Pancreas (tissue), 10 donors: Measurements from ENCODE around the gene ARRB2. TPM values are rescaled to one million over a fixed set of nuclear protein-coding genes. Genes with fewer than 3 reads are reported as not detected.
"Not testable (repeated sequence)": the region's sequence is repeated elsewhere in the genome, so short reads cannot be mapped to it uniquely, and the experiment has no call there.

ENCODE experiments used
- ATAC-seq, 4 donors: fragments of 200-7000 bp; cut with Tn5 transposase; one replicate each; pipeline versions ENCODE4 v1.8.0 to v1.9.1; 2020; ENCODE audit warnings: mild to moderate bottlenecking in 4 of 4, moderate library complexity in 4 of 4
- DNase-seq, 6 donors: peaks; one replicate each; pipeline ENCODE4 v3.0.0-alpha.2; 2020
- FAIRE-seq: peaks from 2 replicates; lab custom pipeline; 2012; peaks lifted over from hg19 to GRCh38; lab: Jason Lieb, UNC
- H3K27ac ChIP-seq, 4 donors: fragments of 200-600 bp; sonication (generic); 1 replicate in 3 of 4; 2 replicates in 1 of 4; pipeline versions ENCODE4 v1.5.0 to v1.8.0; 2020
- H3K27me3 ChIP-seq, 4 donors: fragments of 200-600 bp; one replicate each; pipeline ENCODE4 v1.8.0; 2021
- H3K36me3 ChIP-seq, 3 donors: fragments of 200-600 bp; sonication (generic) in 1 of 3; one replicate each; pipeline versions ENCODE4 v1.5.0 to v1.8.0; 2020 to 2021
- H3K4me1 ChIP-seq, 3 donors: fragments of 200-600 bp; one replicate each; pipeline ENCODE4 v1.8.0; 2021
- H3K4me3 ChIP-seq, 4 donors: fragments of 200-600 bp; sonication (generic) in 2 of 4; one replicate each; pipeline versions ENCODE4 v1.5.0 to v1.8.0; 2020 to 2021
- H3K9me3 ChIP-seq, 4 donors: fragments of 200-600 bp; one replicate each; pipeline ENCODE4 v1.8.0; 2021
- WGBS, 2 donors: extraction: QIAGEN DNeasy Blood & Tissue Kit; methylation state at CpG; one replicate each; pipeline ENCODE4 v1.1.7; 2013; 5-methylcytosine and 5-hydroxymethylcytosine counted together
- intact Hi-C, 3 donors: fragments of 100-400 bp; cut with DNase I; formaldehyde crosslinking; loops; one replicate each; pipeline versions ENCODE4 v1.11.1 to v1.14.2; 2022
- polyA plus RNA-seq, 2 donors: library from polyadenylated mRNA; stranded (reverse); fragments of 200-250 nt; gene quantifications; one replicate each; pipeline ENCODE4 v1.2.3, GENCODE V29; 2013
- total RNA-seq, 6 donors: library from RNA; stranded (reverse); fragmentation: NEBNext Ultra II Directional in 4 of 6; extraction: Animal tissue kit (Norgen Biotek cat#: 25700) in 4 of 6; gene quantifications; one replicate each; pipeline versions ENCODE4 v1.2.1 to v1.2.4, GENCODE V29; 2021 to 2023
- TF ChIP-seq, protein P1 (sequence below), 4 donors: fragments of 200-600 bp; sonication (generic) in 3 of 4; IDR thresholded peaks; one replicate each; pipeline versions ENCODE4 v1.5.0 to v1.8.0; 2021; ENCODE audit warnings: antibody characterized with exemption in 4 of 4
- donor health status: healthy with polysubstance abuse.
- donor health status: DM: no; HTN: no; CAD: no; lungs with moderate emphysema.
- donor health status: DM: no; HTN: no; CAD: no.
- donor health status: control.
- donor health status: control.
- donor health status: Bipolar disorder and iron deficiency.
- donor health status: DM: yes; HTN: yes; CAD: no.
- donor health status: DM: no; HTN: no; CAD: no.
- donor health status: DM: no; HTN: no; CAD: no.
- donor health status: DM: yes; HTN: yes; CAD: no.

ARRB2 gene
- total and polyA plus RNA-seq, 8 donors, result 11.2 to 49.6 (median 19.5) TPM

DNA sequence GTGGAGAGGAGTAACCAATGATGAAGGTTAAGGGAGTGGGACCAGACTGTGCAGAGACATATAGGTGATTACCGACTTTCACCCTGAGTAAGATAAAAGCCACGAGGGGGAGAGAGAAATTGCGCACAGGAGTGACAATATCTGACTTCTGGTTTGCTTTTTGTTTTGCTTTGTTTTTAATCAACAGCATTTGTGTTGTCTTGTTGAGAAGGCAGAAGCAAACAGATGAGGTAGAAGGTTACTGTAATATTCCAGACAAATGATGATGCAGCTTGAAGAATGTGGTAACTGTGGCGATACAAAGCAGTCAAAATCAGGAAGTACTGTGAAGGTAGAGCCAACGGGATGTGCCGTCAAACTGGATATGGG is 14.0 kb upstream of the ARRB2 start:
- no peak for FAIRE-seq
- Histone ChIP-seq H3K27ac (no peak overlapping the region), H3K9me3 (no peaks in the 10 kb centered on the region), H3K36me3 (no peaks in the 10 kb centered on the region), H3K27me3 (no peaks in the 10 kb centered on the region), H3K4me3 (no peak overlapping the region), H3K4me1 (no peaks in the 10 kb centered on the region)
- ATAC-seq, result no peak
- DNase-seq, result no peak
- TF ChIP-seq, protein P1, sequence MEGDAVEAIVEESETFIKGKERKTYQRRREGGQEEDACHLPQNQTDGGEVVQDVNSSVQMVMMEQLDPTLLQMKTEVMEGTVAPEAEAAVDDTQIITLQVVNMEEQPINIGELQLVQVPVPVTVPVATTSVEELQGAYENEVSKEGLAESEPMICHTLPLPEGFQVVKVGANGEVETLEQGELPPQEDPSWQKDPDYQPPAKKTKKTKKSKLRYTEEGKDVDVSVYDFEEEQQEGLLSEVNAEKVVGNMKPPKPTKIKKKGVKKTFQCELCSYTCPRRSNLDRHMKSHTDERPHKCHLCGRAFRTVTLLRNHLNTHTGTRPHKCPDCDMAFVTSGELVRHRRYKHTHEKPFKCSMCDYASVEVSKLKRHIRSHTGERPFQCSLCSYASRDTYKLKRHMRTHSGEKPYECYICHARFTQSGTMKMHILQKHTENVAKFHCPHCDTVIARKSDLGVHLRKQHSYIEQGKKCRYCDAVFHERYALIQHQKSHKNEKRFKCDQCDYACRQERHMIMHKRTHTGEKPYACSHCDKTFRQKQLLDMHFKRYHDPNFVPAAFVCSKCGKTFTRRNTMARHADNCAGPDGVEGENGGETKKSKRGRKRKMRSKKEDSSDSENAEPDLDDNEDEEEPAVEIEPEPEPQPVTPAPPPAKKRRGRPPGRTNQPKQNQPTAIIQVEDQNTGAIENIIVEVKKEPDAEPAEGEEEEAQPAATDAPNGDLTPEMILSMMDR (IDR thresholded peaks at IDR 0.05), result no peak
- 75 to 78% methylated on average over 6 of the region's 6 CpGs for WGBS, 2 donors
- intact Hi-C loops, result no loop called here

DNA sequence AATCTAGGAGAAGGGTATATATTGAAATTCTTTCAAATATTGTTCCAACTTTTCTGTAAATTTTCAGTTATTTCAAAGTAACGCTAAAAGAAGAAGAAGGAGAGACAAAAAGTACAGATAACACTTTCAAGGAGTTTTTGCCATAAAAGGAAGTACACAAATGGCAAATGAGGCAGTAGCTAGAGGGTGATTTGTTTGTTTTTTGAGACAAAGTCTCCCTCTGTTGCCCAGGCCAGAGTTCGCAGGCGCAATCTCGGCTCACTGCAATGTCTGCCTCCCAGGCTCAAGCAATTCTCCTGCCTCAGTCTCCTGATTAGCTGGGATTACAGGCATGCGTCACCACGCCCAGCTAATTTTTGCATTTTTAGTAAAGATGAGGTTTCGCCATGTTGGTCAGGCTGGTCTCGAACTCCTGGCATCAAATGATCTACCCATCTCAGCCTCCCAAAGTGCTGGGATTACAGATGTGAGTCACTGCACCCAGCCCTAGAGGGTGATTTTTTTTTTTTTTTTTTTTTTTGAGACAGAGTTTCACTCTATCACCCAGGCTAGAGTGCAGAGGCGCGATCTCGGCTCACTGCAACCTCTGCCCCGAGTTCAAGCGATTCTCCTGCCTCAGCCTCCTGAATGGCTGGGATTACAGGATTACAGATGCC is 10.9 kb upstream of the ARRB2 start:
- H3K4me1 ChIP-seq, H3K36me3 ChIP-seq, H3K27me3 ChIP-seq, H3K4me3 ChIP-seq, H3K27ac ChIP-seq, FAIRE-seq, H3K9me3 ChIP-seq, intact Hi-C loops, DNase-seq, ATAC-seq: not testable (repeated sequence)
- WGBS, 2 donors, result 83 to 84% methylated on average over 13 of the region's 13 CpGs

DNA sequence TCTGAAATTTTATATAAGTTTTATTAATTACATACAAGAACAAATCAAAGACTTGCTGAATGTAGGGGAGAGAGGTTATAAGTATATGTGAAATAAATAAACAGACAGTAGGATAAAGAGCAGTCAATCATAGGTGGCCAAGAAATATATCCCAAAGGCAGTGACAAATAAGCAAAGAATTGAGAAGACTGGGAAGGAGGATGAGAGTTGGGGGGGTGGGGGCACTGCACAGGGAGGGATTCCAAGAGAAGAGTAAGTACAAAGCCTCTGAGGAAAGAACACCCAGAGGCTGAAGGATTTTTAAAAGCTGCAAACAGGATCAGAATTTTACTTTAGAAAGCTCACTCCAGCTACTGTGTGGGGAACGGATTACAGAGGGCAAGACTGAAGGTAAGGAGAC is 9.3 kb upstream of the ARRB2 start:
- Histone ChIP-seq H3K27me3 (no peaks in the 10 kb centered on the region), H3K4me1 (peaks cover 0 to 3% (median 0%) of the 10 kb centered on the region in 3 donors), H3K27ac (no peak overlapping the region), H3K9me3 (no peaks in the 10 kb centered on the region), H3K4me3 (no peak overlapping the region), H3K36me3 (no peaks in the 10 kb centered on the region)
- intact Hi-C loops, result no loop called here
- TF ChIP-seq, protein P1 (IDR thresholded peaks at IDR 0.05), result no peak
- no peak for ATAC-seq
- 88 to 90% methylated on average over 1 of the region's 1 CpG for WGBS, 2 donors
- DNase-seq, result no peak
- no peak for FAIRE-seq

DNA sequence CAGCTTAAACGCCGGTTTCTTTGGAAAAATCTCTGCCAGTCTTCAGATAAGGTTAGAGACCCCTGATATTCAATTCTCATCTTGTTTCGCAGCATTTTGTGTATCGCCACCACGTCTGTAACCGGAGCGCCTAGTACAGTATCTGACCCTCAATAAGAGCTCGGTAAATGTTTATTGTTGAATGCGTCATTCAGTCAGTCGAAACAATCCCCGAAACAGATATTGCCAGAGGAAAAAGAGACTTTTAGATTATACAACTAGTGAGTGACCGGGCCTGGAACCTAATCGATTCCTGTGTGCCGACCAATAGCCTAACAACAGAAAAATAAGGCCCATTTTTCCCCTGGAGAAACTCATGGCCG is 7.1 kb upstream of the ARRB2 start:
- Histone ChIP-seq H3K27ac (peak overlapping the region; percentile 49 to 78 (median 62)), H3K27me3 (no peaks in the 10 kb centered on the region), H3K36me3 (no peaks in the 10 kb centered on the region), H3K9me3 (no peaks in the 10 kb centered on the region), H3K4me1 (peaks cover 0 to 3% (median 0%) of the 10 kb centered on the region in 3 donors), H3K4me3 (peak overlapping the region; percentile 70 to 98 (median 95))
- FAIRE-seq (no peak), ATAC-seq (peak in 2 of 4 donors; percentile 2 to 7), DNase-seq (no peak)
- 4 to 5% methylated on average over 15 of the region's 15 CpGs for WGBS, 2 donors
- intact Hi-C loops, result no loop called here
- TF ChIP-seq, protein P1 (IDR thresholded peaks at IDR 0.05), result no peak

DNA sequence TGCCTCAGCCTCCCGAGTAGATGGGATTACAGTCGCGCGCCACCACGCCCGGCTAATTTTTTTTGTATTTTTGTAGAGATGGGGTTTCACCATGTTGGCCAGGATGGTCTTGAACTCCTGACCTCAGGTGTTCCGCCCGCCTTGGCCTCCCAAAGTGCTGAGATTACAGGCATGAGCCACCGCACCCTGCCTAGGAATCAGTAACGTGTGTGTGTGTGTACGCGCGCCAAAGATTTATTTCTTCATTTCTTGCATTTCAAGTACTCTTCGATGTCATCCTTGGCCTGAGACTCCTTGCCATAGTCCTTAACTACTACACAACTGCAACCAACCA is 5.9 kb upstream of the ARRB2 start:
- FAIRE-seq, ATAC-seq, H3K27ac ChIP-seq, H3K9me3 ChIP-seq, DNase-seq, H3K27me3 ChIP-seq, H3K4me1 ChIP-seq, intact Hi-C loops, H3K36me3 ChIP-seq: not testable (repeated sequence)
- peak overlapping the region; percentile 70 to 98 (median 95) for H3K4me3 ChIP-seq
- 38 to 41% methylated on average over 14 of the region's 14 CpGs for WGBS, 2 donors

DNA sequence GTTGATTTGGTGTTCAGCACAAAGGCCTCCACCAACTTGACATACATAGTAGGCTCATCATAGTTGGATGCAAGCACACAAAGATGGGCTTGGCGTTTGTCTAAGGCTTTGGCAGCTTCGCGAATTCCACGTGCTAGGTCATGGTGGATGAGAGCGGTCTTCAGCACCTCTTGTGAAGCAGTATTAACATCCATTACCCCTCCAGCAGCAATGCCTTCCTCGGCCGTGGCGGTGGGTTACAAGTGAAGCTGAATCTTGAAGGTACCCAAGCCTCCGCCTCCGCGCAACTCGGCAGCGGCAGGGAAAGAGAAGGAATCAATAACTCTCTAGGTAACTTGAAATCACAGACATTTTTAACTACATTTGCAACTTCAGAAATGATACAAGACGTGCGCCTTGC is 5.4 kb upstream of the ARRB2 start:
- DNase-seq, result no peak
- intact Hi-C loops, result no loop called here
- no peak for ATAC-seq
- H3K27me3 ChIP-seq, result no peaks in the 10 kb centered on the region
- no peak overlapping the region for H3K4me3 ChIP-seq
- peaks cover 0 to 3% (median 0%) of the 10 kb centered on the region in 3 donors for H3K4me1 ChIP-seq
- 94% methylated on average over 15 of the region's 15 CpGs for WGBS, 2 donors
- H3K9me3 ChIP-seq, result no peaks in the 10 kb centered on the region
- TF ChIP-seq, protein P1 (IDR thresholded peaks at IDR 0.05), result no peak
- no peak overlapping the region for H3K27ac ChIP-seq
- FAIRE-seq, result no peak
- H3K36me3 ChIP-seq, result no peaks in the 10 kb centered on the region
